ENCODE results near the gene IGFN1. TPM values are rescaled to one million over a fixed set of nuclear protein-coding genes. Genes with fewer than 3 reads are reported as not detected.

IGFN1 gene
- total RNA-seq, 2 experiments from 2014 or later: not detected

DNA sequence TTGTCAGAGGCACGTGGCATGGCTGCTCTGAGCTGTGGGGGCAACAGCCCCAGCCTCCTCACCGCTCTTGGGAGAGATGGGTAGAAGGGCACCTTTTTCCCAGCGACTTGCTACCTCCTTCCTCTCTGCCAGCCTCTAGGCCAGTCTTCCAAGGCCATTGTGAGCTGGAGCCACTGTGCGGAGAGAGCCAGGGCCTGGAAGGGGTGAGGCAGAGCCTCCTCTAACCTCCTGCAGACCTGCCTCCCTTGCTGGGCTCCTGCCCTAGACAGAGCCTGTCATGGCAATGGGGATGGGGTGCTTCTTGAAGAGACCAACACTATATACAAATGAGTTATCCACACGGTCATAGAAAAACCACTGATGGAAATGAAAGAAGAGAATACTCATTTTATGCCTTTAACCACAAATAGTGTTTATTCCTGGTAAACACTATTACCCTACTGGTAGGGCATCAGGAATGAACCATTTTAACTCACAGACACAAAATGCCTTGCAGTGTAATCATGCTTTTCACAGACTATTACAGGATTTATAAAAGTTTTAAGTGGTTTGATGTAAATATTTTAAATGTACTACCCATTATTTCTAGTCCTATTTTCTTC lies 5.0 kb upstream of the IGFN1 start:
- POLR2A ChIA-PET: no interaction called here
- peak; percentile 12 for DNase-seq
- H3K27me3 Mint-ChIP-seq: peaks cover 30% of the 10 kb centered on the region

DNA sequence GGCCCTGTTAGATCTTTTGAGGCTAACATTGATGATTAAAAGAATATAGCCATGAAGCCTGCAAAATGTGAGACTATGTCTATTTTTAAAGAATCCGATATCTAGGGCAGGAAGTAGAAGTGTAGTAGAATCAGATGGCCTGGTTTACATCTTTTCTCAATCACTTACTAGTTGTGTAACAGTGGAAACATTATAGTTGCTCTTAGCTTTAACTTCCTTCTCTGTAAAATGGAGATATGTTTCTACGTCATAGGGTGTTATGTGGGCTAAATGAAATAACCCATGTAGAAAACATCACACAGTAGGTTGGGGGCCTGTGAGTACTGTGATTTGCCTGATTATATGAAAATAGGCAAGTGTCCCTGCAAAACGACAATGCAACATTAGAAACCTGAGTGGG lies 4.4 kb upstream of the IGFN1 start:
- ATAC-seq (no peak), DNase-seq (no peak)
- no peak overlapping the region for H3K4me3 Mint-ChIP-seq
- intact Hi-C loops (cut with DNase I, micrococcal nuclease): no loop called here
- no peaks in the 10 kb centered on the region for H3K4me1 Mint-ChIP-seq
- H3K36me3 Mint-ChIP-seq (ENCODE audit: low read depth): no peaks in the 10 kb centered on the region
- ChIA-PET POLR2A (no interaction called here), CTCF (no interaction called here)
- H3K27ac Mint-ChIP-seq: no peak overlapping the region
- peaks cover 29% of the 10 kb centered on the region for H3K27me3 Mint-ChIP-seq
- H3K9me3 Mint-ChIP-seq (ENCODE audit: low read depth): no peaks in the 10 kb centered on the region

More for the DNA sequence above, 5.0 kb upstream of the IGFN1 start:
- Mint-ChIP-seq H3K4me1 (no peaks in the 10 kb centered on the region), H3K4me3 (no peak overlapping the region), H3K9me3 (ENCODE audit: low read depth) (no peaks in the 10 kb centered on the region), H3K27ac (no peak overlapping the region), H3K36me3 (ENCODE audit: low read depth) (no peaks in the 10 kb centered on the region)
- ATAC-seq: peak; percentile 78
- intact Hi-C loops (cut with DNase I, micrococcal nuclease): no loop called here
- CTCF ChIA-PET: interaction anchor here (0.6 to 0.7 kb wide), 3 partner anchors 266 to 925 kb away, joined by 3 read pairs; no protein-coding TSS in a partner anchor

DNA sequence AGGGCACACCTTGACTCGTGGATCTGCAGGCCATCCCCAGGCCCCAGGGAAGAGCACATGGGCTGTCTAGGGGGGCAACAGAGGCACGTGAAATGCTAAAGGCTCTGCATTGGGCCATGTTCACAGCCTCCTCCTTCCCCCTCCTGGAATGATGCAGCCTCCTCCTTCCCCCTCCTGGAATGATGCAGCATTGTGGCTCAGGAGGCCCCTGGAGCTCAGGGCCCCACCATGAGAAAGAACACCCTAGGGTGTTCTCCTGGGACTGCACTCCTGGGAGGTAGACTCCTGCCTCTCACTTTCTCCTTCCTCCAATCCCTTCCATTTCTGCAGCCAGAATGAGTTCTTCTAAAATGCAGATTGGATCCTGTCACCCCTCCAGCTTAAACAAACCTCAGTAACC lies 1.5 kb upstream of the IGFN1 start:
- ChIA-PET POLR2A (no interaction called here), CTCF (no interaction called here)
- H3K36me3 Mint-ChIP-seq (ENCODE audit: low read depth): no peaks in the 10 kb centered on the region
- no peak overlapping the region for H3K4me3 Mint-ChIP-seq
- H3K9me3 Mint-ChIP-seq (ENCODE audit: low read depth): no peaks in the 10 kb centered on the region
- ATAC-seq (no peak), DNase-seq (no peak)
- H3K27ac Mint-ChIP-seq: no peak overlapping the region
- peaks cover 4% of the 10 kb centered on the region for H3K4me1 Mint-ChIP-seq
- intact Hi-C loops (cut with DNase I, micrococcal nuclease): no loop called here
- H3K27me3 Mint-ChIP-seq: peaks cover 19% of the 10 kb centered on the region

DNA sequence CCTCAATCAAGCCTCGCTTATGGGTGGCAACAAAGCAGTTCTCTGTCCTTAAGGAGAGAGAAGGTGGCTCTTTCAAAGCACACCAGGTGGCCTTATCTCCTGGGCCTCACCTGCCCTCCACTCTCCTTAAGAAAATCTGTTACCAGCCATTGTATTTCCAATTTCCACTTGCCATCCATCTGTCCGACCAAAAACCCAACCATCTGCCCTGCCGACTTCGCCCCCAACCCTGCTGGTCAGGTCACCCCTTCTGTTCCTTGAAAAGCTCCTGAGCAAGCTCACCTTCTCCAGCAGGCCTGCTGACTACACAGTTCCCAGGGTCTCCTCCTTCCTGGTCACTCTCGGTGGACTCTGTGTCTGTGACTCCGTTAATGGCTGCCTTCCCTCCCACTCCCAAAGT lies 619 bp upstream of the IGFN1 start:
- H3K4me1 Mint-ChIP-seq: peaks cover 4% of the 10 kb centered on the region
- ChIA-PET CTCF (interaction anchor here (1.2 kb wide), 1 partner anchor 25 kb away, joined by 3 read pairs; no protein-coding TSS in a partner anchor), POLR2A (no interaction called here)
- H3K27me3 Mint-ChIP-seq: peaks cover 13% of the 10 kb centered on the region
- DNase-seq (no peak), ATAC-seq (no peak)
- no peaks in the 10 kb centered on the region for H3K36me3 Mint-ChIP-seq (ENCODE audit: low read depth)
- H3K27ac Mint-ChIP-seq: no peak overlapping the region
- H3K9me3 Mint-ChIP-seq (ENCODE audit: low read depth): no peaks in the 10 kb centered on the region
- no peak overlapping the region for H3K4me3 Mint-ChIP-seq
- intact Hi-C loops (cut with DNase I, micrococcal nuclease): no loop called here

DNA sequence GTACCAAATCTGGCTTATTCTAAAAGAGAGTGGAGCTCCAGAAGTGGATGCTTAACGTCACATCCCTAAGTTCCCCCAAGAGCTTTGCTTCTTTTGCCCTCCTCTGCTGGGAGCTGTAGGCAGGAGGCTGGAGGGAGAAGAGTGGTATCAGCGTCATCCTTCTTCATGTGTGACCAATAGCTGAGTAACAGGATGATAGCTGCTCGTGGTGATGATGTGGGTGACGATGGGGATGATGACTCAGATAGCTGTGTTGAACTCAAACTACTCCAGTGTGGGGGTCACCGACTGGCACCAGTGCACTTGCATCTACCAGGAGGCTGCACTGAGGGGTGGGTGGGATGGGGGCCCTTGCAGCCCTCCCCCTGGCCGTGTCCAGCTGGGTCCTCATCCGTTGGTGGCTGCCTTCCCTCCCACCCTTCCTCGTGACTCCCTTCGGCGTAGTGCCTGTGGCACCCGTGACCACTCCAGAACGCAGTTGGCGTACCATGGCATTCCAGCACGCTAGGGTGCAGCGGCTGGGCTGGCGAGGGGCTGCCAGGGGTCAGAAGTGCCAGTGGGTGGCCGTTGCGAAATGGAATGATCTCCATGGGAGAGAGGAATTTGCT lies 1.1 kb downstream of the IGFN1 start:
- peak; percentile 100 for ATAC-seq
- POLR2A ChIA-PET: interaction anchor here (1.7 kb wide), 1 partner anchor 21 kb away, joined by 9 read pairs; no protein-coding TSS in a partner anchor
- Mint-ChIP-seq H3K36me3 (ENCODE audit: low read depth) (no peaks in the 10 kb centered on the region), H3K4me3 (no peak overlapping the region), H3K27me3 (peaks cover 13% of the 10 kb centered on the region), H3K27ac (no peak overlapping the region), H3K9me3 (ENCODE audit: low read depth) (no peaks in the 10 kb centered on the region), H3K4me1 (peaks cover 4% of the 10 kb centered on the region)
- intact Hi-C loops (cut with DNase I, micrococcal nuclease): loop anchor here in 1 of 2 experiments (1.0 kb wide), 2 partner anchors 20 to 37 kb away; partner anchors contain the start of gene TMEM9
- peak; percentile 81 for DNase-seq
- CTCF ChIA-PET: no interaction called here

DNA sequence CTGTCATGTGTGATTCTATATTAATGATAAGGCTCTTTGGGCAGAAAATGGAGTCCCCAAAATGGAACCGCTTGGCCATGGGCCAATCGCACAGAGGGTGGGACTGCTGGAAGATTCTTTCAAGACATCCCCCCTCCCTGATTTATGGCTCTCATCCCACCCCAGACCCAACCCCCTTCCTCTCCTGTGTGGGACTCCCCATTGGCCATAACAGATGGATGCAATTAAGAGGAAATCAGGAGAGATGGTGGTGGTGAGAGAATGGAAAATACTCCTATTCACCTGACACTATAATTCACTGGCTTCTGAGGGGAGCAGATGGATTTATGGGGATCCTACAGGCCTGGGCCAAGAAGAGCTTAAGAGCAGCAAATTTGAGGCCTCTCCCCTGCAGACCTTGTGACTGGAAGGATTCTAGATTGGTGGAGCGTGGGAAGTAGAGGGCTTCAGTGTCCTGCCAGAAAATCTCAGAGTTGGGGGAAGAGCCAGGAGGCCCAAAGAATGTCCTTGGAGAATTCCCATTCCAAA lies 1.7 kb downstream of the IGFN1 start:
- H3K4me1 Mint-ChIP-seq: peaks cover 4% of the 10 kb centered on the region
- DNase-seq (no peak), ATAC-seq (no peak)
- ChIA-PET POLR2A (interaction anchor here (1.7 kb wide), 1 partner anchor 21 kb away, joined by 9 read pairs; no protein-coding TSS in a partner anchor), CTCF (interaction anchor here (0.9 to 1.1 kb wide), 2 partner anchors 17 to 219 kb away, joined by 3 read pairs; no protein-coding TSS in a partner anchor)
- intact Hi-C loops (cut with DNase I, micrococcal nuclease): no loop called here
- no peak overlapping the region for H3K4me3 Mint-ChIP-seq
- H3K27me3 Mint-ChIP-seq: peaks cover 13% of the 10 kb centered on the region
- H3K27ac Mint-ChIP-seq: no peak overlapping the region
- no peaks in the 10 kb centered on the region for H3K36me3 Mint-ChIP-seq (ENCODE audit: low read depth)
- H3K9me3 Mint-ChIP-seq (ENCODE audit: low read depth): no peaks in the 10 kb centered on the region

DNA sequence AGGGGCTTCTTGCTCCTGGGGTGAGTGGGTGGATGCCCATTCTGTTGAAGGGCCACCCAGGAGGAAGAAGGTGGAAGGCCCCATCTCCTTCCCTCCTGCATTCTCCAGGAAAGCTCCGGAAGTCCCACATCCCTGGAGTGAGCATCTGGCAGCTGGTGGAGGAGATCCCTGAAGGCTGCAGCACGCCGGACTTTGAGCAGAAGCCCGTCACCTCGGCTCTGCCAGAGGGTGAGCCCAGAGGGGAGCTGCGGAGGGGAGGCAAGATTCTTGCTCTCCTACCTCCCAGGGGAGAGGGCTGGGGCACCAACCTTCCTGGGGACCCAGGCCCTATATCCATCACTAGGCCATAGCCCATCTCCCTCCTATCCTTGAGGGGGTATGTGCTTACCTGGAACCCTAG lies 3.4 kb downstream of the IGFN1 start:
- ChIA-PET CTCF (interaction anchor here (1.0 kb wide), 1 partner anchor 60 kb away, joined by 4 read pairs; no protein-coding TSS in a partner anchor), POLR2A (no interaction called here)
- intact Hi-C loops (cut with DNase I, micrococcal nuclease): no loop called here
- no peaks in the 10 kb centered on the region for H3K9me3 Mint-ChIP-seq (ENCODE audit: low read depth)
- no peaks in the 10 kb centered on the region for H3K36me3 Mint-ChIP-seq (ENCODE audit: low read depth)
- DNase-seq (no peak), ATAC-seq (no peak)
- H3K27ac Mint-ChIP-seq: no peak overlapping the region
- peaks cover 4% of the 10 kb centered on the region for H3K4me1 Mint-ChIP-seq
- peaks cover 13% of the 10 kb centered on the region for H3K27me3 Mint-ChIP-seq
- no peak overlapping the region for H3K4me3 Mint-ChIP-seq

DNA sequence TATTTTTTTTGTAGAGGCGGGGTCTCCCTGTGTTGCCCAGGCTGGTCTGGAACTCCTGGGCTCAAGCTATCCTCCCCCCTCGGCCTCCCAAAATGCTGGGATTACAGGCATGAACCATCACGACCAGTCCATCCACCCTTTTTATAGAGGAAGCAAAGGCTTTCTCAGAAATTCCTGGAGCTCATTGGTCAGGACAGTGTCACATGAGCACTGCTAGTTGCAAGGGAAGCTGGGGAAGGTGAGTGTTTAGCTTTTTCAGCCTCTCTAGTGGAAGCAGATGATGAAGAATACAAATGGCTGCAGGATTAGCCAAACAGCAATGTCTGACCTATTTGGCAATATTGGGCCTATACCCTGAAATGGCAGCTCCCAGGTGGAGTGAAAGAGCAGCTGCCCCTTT lies 8.0 kb downstream of the IGFN1 start:
- H3K9me3 Mint-ChIP-seq (ENCODE audit: low read depth): no peaks in the 10 kb centered on the region
- ATAC-seq (no peak), DNase-seq (no peak)
- no peaks in the 10 kb centered on the region for H3K27me3 Mint-ChIP-seq
- H3K4me1 Mint-ChIP-seq: no peaks in the 10 kb centered on the region
- ChIA-PET CTCF (interaction anchor here (0.9 to 1.1 kb wide), 2 partner anchors 24 to 237 kb away, joined by 3 to 4 read pairs; no protein-coding TSS in a partner anchor), POLR2A (no interaction called here)
- intact Hi-C loops (cut with DNase I, micrococcal nuclease): no loop called here
- H3K27ac Mint-ChIP-seq: no peak overlapping the region
- no peaks in the 10 kb centered on the region for H3K36me3 Mint-ChIP-seq (ENCODE audit: low read depth)
- no peak overlapping the region for H3K4me3 Mint-ChIP-seq

DNA sequence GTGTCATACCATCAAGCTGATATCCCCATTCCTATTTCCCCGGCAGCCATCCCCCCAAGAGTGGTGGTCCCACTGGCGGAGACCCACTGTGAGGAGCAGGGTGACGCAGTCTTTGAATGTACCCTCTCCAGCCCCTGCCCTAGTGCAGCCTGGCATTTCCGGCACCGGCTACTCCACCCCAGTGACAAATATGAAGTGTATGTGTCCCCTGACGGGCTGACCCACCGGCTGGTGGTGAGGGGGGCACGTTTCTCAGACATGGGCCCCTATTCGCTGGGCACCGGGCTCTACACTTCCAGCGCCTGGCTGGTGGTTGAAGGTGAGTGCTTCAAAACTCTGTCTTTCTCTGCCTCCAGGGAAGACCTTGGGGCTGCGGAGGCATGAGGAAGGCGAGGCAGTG lies 14.4 kb downstream of the IGFN1 start:
- intact Hi-C loops (cut with DNase I, micrococcal nuclease): no loop called here
- POLR2A ChIA-PET: no interaction called here
- H3K4me3 Mint-ChIP-seq: no peak overlapping the region
- H3K27ac Mint-ChIP-seq: no peak overlapping the region
- H3K9me3 Mint-ChIP-seq (ENCODE audit: low read depth): no peaks in the 10 kb centered on the region
- CTCF ChIA-PET: no interaction called here
- no peaks in the 10 kb centered on the region for H3K4me1 Mint-ChIP-seq
- DNase-seq (no peak), ATAC-seq (no peak)
- no peaks in the 10 kb centered on the region for H3K36me3 Mint-ChIP-seq (ENCODE audit: low read depth)
- peaks cover 3% of the 10 kb centered on the region for H3K27me3 Mint-ChIP-seq

DNA sequence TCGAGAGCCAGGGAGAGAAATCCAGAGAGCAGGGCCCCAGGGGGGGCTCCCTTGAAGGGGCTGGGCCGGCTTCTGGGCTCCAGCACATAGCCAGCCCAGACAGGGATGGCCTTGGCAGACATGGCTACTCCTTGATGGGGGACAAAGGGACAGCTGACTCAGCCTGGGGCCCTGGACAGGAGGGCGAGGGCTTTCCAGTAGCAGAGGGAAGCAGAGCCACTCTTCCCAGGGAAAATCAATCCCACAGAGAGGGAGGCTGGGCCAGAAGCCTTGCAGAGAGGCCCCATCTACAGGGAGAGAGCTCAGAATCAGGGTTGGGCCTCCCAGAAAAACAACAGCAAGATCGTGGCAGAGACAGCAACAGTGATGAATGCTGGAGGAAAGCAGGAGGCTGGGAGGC lies 15.6 kb downstream of the IGFN1 start:
- H3K36me3 Mint-ChIP-seq (ENCODE audit: low read depth): no peaks in the 10 kb centered on the region
- H3K27me3 Mint-ChIP-seq: peaks cover 9% of the 10 kb centered on the region
- ChIA-PET CTCF (no interaction called here), POLR2A (no interaction called here)
- H3K4me3 Mint-ChIP-seq: no peak overlapping the region
- DNase-seq (no peak), ATAC-seq (no peak)
- intact Hi-C loops (cut with DNase I, micrococcal nuclease): no loop called here
- no peaks in the 10 kb centered on the region for H3K9me3 Mint-ChIP-seq (ENCODE audit: low read depth)
- no peaks in the 10 kb centered on the region for H3K4me1 Mint-ChIP-seq
- H3K27ac Mint-ChIP-seq: no peak overlapping the region

DNA sequence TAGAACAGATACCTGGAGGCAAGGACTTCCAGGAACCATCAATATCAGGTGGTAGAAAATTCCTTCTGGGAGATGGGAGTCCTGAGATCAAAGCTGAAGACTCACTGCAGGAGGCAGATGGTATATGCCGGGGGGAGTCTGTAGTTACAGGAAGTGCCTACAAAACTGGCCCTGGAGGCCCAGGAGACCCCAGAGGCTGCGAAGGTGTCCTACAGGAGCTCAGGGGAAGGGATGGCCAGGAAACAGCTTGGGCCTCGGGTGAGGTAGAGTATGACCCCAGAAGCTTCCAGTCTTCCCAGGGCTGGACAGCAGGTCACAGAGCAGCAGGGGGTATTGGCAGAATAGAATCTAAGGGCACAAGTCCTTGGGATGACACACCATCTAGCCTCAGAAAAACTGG lies 16.4 kb downstream of the IGFN1 start:
- Mint-ChIP-seq H3K9me3 (ENCODE audit: low read depth) (no peaks in the 10 kb centered on the region), H3K36me3 (ENCODE audit: low read depth) (no peaks in the 10 kb centered on the region), H3K27me3 (peaks cover 16% of the 10 kb centered on the region), H3K4me3 (no peak overlapping the region), H3K4me1 (no peaks in the 10 kb centered on the region), H3K27ac (no peak overlapping the region)
- CTCF ChIA-PET: no interaction called here
- DNase-seq (no peak), ATAC-seq (no peak)
- intact Hi-C loops (cut with DNase I, micrococcal nuclease): no loop called here
- POLR2A ChIA-PET: no interaction called here

DNA sequence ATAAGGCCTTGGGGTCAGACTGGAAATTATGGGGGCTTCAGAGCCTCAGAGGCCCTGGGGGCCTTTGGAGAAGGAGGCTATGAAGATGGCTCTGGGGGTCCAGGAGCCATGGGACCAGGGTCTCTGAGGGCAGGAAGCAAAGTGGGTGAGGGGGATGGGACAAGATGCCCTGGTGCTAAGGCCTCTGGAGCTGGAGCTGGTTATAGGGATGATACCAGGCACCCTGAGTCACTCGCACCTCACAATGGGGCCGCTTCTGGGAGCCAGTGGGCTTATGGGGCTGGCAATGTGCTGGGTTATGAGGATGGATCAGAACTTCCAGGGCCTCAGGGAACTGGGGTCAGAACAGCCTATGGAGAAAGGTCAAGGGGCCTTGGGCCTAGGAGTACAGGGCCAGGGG lies 17.6 kb downstream of the IGFN1 start:
- H3K9me3 Mint-ChIP-seq (ENCODE audit: low read depth): no peaks in the 10 kb centered on the region
- no peak for ATAC-seq
- CTCF ChIA-PET: no interaction called here

More for the DNA sequence above, 17.6 kb downstream of the IGFN1 start:
- no peaks in the 10 kb centered on the region for H3K4me1 Mint-ChIP-seq
- intact Hi-C loops (cut with DNase I, micrococcal nuclease): no loop called here
- no peak for DNase-seq
- no peaks in the 10 kb centered on the region for H3K36me3 Mint-ChIP-seq (ENCODE audit: low read depth)
- H3K27me3 Mint-ChIP-seq: peaks cover 16% of the 10 kb centered on the region
- H3K27ac Mint-ChIP-seq: no peak overlapping the region
- POLR2A ChIA-PET: no interaction called here
- no peak overlapping the region for H3K4me3 Mint-ChIP-seq

Data from activated CD4-positive, alpha-beta T cell treated with anti-CD3 and anti-CD28 coated beads for 36 hours (primary cell).